GM18861 (cell line): ENCODE measurements around the gene MYLK3.

Experiments used
- ATAC-seq: cut with Tn5 transposase; IDR thresholded peaks from one replicate; pipeline ENCODE4 v1.9.1; 2021; ENCODE audit not compliant: unreplicated experiment

MYLK3 gene

GRCh38 chr16:46728806-46729205 is 19.3 kb downstream of the MYLK3 start:
- no peak for ATAC-seq

- ATAC-seq, result no peak
Observed at GRCh38 chr16:46727630-46728029, 20.5 kb downstream of the MYLK3 start.

- ATAC-seq, result no peak
Observed at GRCh38 chr16:46727184-46727583, 21.0 kb downstream of the MYLK3 start.

- ATAC-seq, result no peak
Observed at GRCh38 chr16:46721885-46722284, 26.3 kb downstream of the MYLK3 start.

GRCh38 chr16:46720619-46721018 is 27.5 kb downstream of the MYLK3 start:
- no peak for ATAC-seq

DNA sequence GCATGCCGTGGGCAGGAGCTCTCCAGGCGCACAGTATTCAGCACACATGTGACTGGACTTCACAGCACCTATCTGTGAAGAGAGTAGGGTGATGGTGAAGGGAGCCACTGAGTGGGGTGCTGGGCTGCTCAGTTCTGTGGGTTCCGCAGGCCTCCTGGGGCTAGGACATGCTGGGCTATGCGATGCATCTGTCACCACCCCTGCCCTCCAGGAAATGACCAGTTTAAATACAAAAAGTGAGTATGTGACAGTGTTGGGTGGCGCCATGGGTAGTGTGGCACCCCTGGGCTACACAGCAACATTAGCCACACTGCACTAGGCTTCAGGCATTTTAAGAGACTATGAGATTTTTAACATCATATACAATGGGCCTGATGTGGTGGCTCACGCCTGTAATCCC is 28.6 kb downstream of the MYLK3 start:
- ATAC-seq, result no peak

- ATAC-seq, result no peak
Observed at GRCh38 chr16:46718214-46718613, 29.9 kb downstream of the MYLK3 start.

DNA sequence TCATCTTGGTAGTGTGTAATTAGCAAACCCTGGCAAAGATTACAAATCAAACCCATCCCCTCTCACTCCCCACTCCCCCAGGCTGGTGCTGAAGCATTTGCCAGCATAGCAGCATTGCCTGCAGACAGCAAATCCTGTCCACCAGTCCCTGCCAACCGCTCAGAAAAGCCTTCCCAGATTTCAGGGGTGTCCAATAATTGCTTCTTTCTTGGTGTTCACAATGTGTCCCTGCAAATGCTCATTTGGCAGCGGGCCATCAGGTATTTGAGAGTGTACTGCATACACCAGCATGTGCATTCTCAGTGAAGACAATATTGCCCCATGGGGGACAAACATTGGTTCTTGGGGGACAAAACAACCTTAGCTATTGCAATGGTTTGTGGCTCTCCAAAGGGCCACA is 30.5 kb downstream of the MYLK3 start:
- ATAC-seq, result no peak

DNA sequence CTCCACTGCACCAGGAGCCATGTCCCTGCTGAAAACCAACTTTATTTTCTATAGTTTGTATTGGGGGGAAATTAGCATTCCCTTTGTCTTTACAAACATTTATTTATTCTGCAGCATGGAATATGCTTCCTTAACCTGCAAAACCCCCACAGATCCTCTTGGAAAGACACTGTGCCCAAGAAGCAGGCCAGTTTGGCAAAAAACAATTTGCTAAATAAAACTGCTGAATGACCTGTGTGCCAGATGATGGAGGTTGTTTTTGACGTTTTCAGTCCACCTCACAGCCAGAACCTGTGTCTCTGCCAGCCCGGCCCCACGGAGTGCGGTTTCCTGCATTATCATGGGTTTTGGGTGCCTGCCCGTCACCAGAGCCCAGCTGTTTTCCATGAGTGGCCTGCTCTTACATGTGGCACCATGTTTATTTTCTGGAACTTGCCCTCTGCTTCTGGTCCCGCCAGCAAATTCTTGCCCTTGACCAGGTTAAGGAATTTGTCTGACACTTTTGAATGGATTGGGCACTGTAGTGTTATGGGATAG is 32.3 kb downstream of the MYLK3 start:
- no peak for ATAC-seq

- no peak for ATAC-seq
Observed at GRCh38 chr16:46714797-46715591, 33.1 kb downstream of the MYLK3 start.

DNA sequence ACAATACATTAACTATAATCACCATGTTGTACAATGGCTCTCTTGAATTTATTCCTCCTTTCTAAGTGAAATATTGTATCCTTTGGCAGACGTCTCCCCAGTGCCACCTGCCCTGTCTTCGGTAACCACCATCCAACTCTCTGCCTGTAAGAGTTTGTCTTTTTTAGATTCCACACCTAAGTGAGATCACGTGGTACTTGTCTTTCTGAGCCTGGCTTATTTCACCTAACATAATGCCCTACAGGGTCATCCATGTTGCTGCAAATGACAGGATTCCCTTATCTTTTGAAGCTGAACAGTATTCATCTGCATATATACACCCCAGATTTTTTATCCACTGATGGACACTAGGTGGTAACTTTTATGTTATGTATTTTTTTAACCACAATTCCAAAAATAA is 34.5 kb downstream of the MYLK3 start:
- ATAC-seq, result no peak

DNA sequence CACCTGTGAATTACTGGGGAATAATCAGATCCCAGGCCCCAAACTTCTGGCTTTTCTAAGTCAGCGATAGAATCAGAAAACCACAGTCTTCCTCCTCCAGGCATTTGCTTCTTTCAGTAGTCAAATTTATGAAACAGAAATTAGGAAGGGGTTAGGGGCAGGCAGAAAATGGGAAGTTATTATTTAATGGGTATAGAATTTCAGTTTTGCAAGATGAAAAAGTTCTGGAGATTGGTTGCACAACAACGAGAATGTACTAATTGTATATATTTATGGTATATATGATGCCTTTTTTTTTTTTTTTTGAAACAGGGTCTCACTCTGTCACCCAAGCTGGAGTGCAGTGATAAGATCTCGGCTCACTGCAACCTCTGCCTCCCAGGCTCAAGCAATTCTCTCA is 35.2 kb downstream of the MYLK3 start:
- ATAC-seq, result no peak

GRCh38 chr16:46711106-46712058 is 36.8 kb downstream of the MYLK3 start:
- ATAC-seq, result no peak

DNA sequence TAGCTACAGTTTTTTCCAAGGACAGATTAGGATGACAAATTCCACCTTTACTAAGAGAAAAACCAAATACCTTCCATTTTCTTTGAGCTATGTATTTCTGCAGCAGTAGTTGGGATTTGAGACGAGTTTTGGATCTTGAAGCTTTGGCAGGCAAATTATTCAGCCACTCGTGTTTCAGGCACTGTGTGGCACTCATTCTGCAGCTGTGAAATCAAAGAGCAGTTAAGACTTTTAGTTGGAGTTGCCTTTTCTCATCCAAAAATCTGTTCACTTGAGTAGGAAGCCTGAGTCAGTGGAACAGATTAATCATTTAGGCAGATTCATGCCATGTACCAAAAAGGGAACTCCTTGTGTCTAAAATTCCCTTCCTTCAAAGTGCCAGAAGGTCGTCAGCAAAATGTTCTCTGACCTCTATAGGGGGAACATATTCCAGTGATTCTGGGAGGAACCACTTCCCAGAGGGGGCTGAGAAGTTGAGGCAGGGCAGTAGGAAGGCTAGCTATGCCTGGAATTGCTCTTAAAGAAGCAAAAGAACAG is 38.6 kb downstream of the MYLK3 start:
- no peak for ATAC-seq

DNA sequence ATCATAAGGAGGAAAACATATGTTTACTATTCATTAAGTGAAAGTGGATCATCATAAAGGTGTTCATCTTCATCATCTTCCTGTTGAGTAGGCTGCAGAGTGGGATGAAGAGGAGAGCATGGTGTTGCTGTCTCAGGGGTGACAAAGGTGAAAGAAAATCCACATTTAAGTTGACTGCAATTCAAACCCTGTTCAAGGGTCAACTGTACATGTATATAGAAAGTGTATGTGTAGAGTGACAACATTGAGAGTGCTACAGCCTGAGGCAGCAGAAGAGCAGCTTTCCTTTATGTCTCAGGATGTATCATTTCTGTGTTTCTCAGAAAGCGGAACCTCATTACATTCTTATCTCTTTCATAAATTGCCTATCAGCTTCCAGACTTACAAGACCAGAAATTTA is 41.5 kb downstream of the MYLK3 start:
- ATAC-seq, result no peak

- ATAC-seq, result no peak
Observed at GRCh38 chr16:46702030-46702429, 46.1 kb downstream of the MYLK3 start.

GRCh38 chr16:46701615-46702014 is 46.5 kb downstream of the MYLK3 start:
- no peak for ATAC-seq

DNA sequence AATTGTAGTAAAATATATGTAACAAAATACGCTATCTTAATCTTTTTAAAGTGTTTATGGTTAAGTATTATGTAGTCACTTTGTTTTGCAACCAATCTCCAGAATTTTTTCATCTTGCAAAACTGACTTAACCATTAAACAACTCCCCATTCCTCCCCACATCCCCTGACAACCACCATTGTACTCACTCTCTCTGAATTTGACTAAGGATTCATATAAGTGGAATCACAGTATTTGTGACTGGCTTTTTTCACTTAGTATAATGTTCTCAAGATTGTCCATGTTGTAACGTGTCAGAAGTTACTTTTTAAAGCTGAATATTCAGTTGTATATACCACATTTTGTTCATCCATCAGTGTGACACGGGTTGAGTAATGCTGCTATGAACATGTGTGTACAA is 48.1 kb downstream of the MYLK3 start:
- ATAC-seq, result no peak

- ATAC-seq, result no peak
Observed at GRCh38 chr16:46696957-46697356, 51.2 kb downstream of the MYLK3 start.

DNA sequence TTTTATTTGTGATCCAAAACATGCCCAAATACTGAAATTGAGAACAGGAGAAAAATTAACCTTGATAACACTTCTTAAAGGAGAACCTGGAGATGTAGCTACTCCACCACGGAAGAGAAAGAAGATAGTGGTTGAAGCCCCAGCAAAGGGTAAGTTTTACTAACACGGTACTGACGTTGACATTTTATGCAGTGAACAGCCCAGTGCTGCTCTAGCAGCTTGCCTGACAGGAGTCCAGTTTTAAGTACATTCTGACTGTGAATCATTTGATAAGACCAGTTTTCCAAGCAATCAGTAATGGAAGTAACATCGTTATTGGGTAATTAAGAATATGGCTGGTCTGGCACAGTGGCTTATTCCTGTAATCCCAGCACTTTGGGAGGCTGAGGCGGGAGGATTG is 52.2 kb downstream of the MYLK3 start:
- ATAC-seq, result no peak

GRCh38 chr16:46693598-46693997 is 54.5 kb downstream of the MYLK3 start:
- no peak for ATAC-seq

DNA sequence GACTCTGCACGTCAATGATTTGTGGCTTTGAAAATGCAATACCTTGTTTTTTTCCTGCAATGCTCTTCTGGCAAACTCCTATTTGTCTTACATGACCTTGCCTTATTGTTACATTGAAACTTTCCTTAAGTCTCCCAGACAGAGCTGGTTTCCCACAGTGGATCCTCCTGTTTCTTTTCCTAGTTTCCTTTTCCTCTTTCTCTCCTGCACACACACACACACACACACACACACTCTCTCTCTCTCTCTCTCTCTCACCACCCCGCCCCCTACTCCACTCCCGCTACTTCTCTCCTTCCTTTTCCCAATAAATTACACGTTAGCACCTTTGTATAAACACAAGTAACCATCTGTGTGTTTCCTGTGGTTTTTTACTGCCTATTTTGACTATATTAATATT is 56.4 kb downstream of the MYLK3 start:
- no peak for ATAC-seq
